Lung (tissue), 12 donors: Measurements from ENCODE around the gene SLC9C2. TPM values are rescaled to one million over a fixed set of nuclear protein-coding genes. Genes with fewer than 3 reads are reported as not detected.
"Not testable (repeated sequence)": the region's sequence is repeated elsewhere in the genome, so short reads cannot be mapped to it uniquely, and the experiment has no call there.

Source experiments
- ATAC-seq: fragments of 200-7000 bp; cut with Tn5 transposase; one replicate; pipeline ENCODE4 v1.9.1; 2020; ENCODE audit warnings: moderate number of reproducible peaks; ENCODE audit not compliant: insufficient read depth, low FRiP score
- DNase-seq, 3 donors: peaks; one replicate each; pipeline ENCODE4 v3.0.0-alpha.2; 2013 to 2017
- H3K27ac ChIP-seq, 2 donors: one replicate each; pipeline ENCODE4 v1.5.1; 2013; ENCODE audit warnings: mild to moderate bottlenecking in 2 of 2, moderate library complexity in 2 of 2, control low read depth in 1 of 2, inconsistent platforms in 1 of 2, low read depth in 1 of 2, low read length in 1 of 2
- H3K27me3 ChIP-seq, 3 donors: one replicate each; pipeline ENCODE4 v1.5.1; 2013; ENCODE audit warnings: low read length in 2 of 3; ENCODE audit not compliant: control insufficient read depth in 3 of 3, insufficient read depth in 3 of 3
- H3K36me3 ChIP-seq, 4 donors: one replicate each; pipeline ENCODE4 v1.5.1; 2013; ENCODE audit warnings: low read length in 4 of 4, mild to moderate bottlenecking in 1 of 4, moderate library complexity in 1 of 4; ENCODE audit not compliant: control insufficient read depth in 4 of 4, insufficient read depth in 4 of 4
- H3K4me1 ChIP-seq, 5 donors: one replicate each; pipeline ENCODE4 v1.5.1; 2013; ENCODE audit warnings: low read length in 5 of 5, mild to moderate bottlenecking in 2 of 5, moderate library complexity in 1 of 5; ENCODE audit not compliant: control insufficient read depth in 5 of 5, insufficient read depth in 5 of 5
- H3K4me3 ChIP-seq: one replicate; pipeline ENCODE4 v1.5.1; 2013; ENCODE audit warnings: mild to moderate bottlenecking, control low read depth, moderate library complexity
- H3K9ac ChIP-seq, 2 donors: one replicate each; pipeline ENCODE4 v1.5.1; 2013; ENCODE audit warnings: low read length in 2 of 2, control low read depth in 1 of 2; ENCODE audit not compliant: insufficient read depth in 1 of 2
- H3K9me3 ChIP-seq, 4 donors: one replicate each; pipeline ENCODE4 v1.5.1; 2013; ENCODE audit warnings: low read length in 3 of 4, mild to moderate bottlenecking in 1 of 4, moderate library complexity in 1 of 4; ENCODE audit not compliant: control insufficient read depth in 4 of 4, insufficient read depth in 3 of 4
- CTCF ChIP-seq: IDR thresholded peaks from 2 replicates; pipeline ENCODE4 v1.5.1; 2012; ENCODE audit warnings: mild to moderate bottlenecking; ENCODE audit errors: control extremely low read depth, extremely low read depth
- WGBS, 2 donors: extraction: QIAGEN DNeasy Blood & Tissue Kit; methylation state at CpG; one replicate each; pipeline ENCODE4 v1.1.7; 2013; 5-methylcytosine and 5-hydroxymethylcytosine counted together
- polyA plus RNA-seq, 2 donors: library from polyadenylated mRNA; stranded (reverse); fragments of 200-250 nt; gene quantifications; one replicate each; pipeline ENCODE4 v1.2.1, GENCODE V29; 2013
- total RNA-seq, 2 donors: library from RNA; depleted of rRNA in 1 of 2; stranded (reverse); fragments of >200 nt in 1 of 2; gene quantifications; one replicate each; pipeline ENCODE4 v1.2.1, GENCODE V29; 2014 to 2021
- donor health status: control.
- donor health status: control.
- donor health status: Bipolar disorder and iron deficiency.
- donor health status: healthy.
- donor health status: DM: yes; HTN: yes; CAD: no.

The SLC9C2 gene
- total and polyA plus RNA-seq, 4 donors, result 0.05 to 0.98 (median 0.60) TPM

GRCh38 chr1:173608503-173609216, 5.8 kb upstream of the SLC9C2 start:
- Histone ChIP-seq H3K4me3 (no peak overlapping the region), H3K9ac (no peak overlapping the region), H3K27me3 (no peaks in the 10 kb centered on the region), H3K9me3 (no peaks in the 10 kb centered on the region), H3K36me3 (no peaks in the 10 kb centered on the region), H3K27ac (no peak overlapping the region), H3K4me1 (no peaks in the 10 kb centered on the region)
- WGBS, 2 donors, result 80 to 91% methylated on average over 4 of the region's 4 CpGs
- ATAC-seq (no peak), DNase-seq (no peak)
- TF ChIP-seq CTCF, result no peak

GRCh38 chr1:173601588-173601987, 1.3 kb downstream of the SLC9C2 start:
- Histone ChIP-seq H3K4me3 (no peak overlapping the region), H3K9ac (no peak overlapping the region), H3K9me3 (no peaks in the 10 kb centered on the region), H3K27me3 (no peaks in the 10 kb centered on the region), H3K36me3 (no peaks in the 10 kb centered on the region), H3K4me1 (no peaks in the 10 kb centered on the region), H3K27ac (no peak overlapping the region)
- DNase-seq, result no peak
- WGBS, 2 donors, result 86 to 95% methylated on average over 2 of the region's 2 CpGs
- ATAC-seq, result no peak
- TF ChIP-seq CTCF, result no peak

- no peak for ATAC-seq
- 92 to 93% methylated on average over 3 of the region's 3 CpGs for WGBS, 2 donors
- no peak for DNase-seq
- H3K36me3 ChIP-seq, result no peaks in the 10 kb centered on the region
- H3K27ac ChIP-seq, result no peak overlapping the region
- no peak overlapping the region for H3K9ac ChIP-seq
- H3K4me1 ChIP-seq, result no peaks in the 10 kb centered on the region
- H3K4me3 ChIP-seq, result no peak overlapping the region
- no peaks in the 10 kb centered on the region for H3K27me3 ChIP-seq
- TF ChIP-seq CTCF, result no peak
- H3K9me3 ChIP-seq, result no peaks in the 10 kb centered on the region
Observed at GRCh38 chr1:173596097-173596825, 6.6 kb downstream of the SLC9C2 start.

- 89 to 90% methylated on average over 5 of the region's 5 CpGs for WGBS, 2 donors
Observed at GRCh38 chr1:173591138-173591537, 11.7 kb downstream of the SLC9C2 start.

More at GRCh38 chr1:173591138-173591537, 11.7 kb downstream of the SLC9C2 start:
- not testable (repeated sequence) for H3K27me3 ChIP-seq, ATAC-seq, H3K4me3 ChIP-seq, H3K9me3 ChIP-seq, H3K9ac ChIP-seq, H3K36me3 ChIP-seq, H3K4me1 ChIP-seq, DNase-seq, H3K27ac ChIP-seq
